GM23248 (cell line): ENCODE measurements around the gene NKAIN2. TPM values are rescaled to one million over a fixed set of nuclear protein-coding genes. Genes with fewer than 3 reads are reported as not detected.

ENCODE experiments used
- DNase-seq: peaks from one replicate; pipeline ENCODE4 v3.0.0-alpha.2; 2015
- H2AFZ ChIP-seq: fragments of 200-600 bp; sonication (generic); 2 replicates; pipeline ENCODE4 v1.6.1; 2016; ENCODE audit warnings: antibody characterized with exemption
- H3F3A ChIP-seq: fragments of 200-600 bp; sonication (generic); 2 replicates; pipeline ENCODE4 v1.6.1; 2016; ENCODE audit warnings: mild to moderate bottlenecking, antibody characterized with exemption, mixed run types; ENCODE audit not compliant: insufficient read depth
- H3K27ac ChIP-seq: fragments of 200-600 bp; sonication (generic); 2 replicates; pipeline ENCODE4 v1.5.1; 2016; ENCODE audit warnings: mild to moderate bottlenecking
- H3K27me3 ChIP-seq: fragments of 200-600 bp; sonication (generic); replicated peaks from 2 replicates; pipeline ENCODE4 v1.6.1; 2016; ENCODE audit warnings: mild to moderate bottlenecking; ENCODE audit not compliant: insufficient read depth
- H3K36me3 ChIP-seq: fragments of 200-600 bp; sonication (generic); 2 replicates; pipeline ENCODE4 v1.6.1; 2016; ENCODE audit warnings: low read depth, mild to moderate bottlenecking
- H3K4me1 ChIP-seq: fragments of 200-600 bp; sonication (generic); 2 replicates; pipeline ENCODE4 v1.6.1; 2016; ENCODE audit warnings: mild to moderate bottlenecking; ENCODE audit not compliant: insufficient read depth
- H3K4me2 ChIP-seq: fragments of 200-600 bp; sonication (generic); one replicate; pipeline ENCODE4 v1.6.1; 2016; ENCODE audit warnings: mild to moderate bottlenecking; ENCODE audit not compliant: unreplicated experiment
- H3K4me3 ChIP-seq: fragments of 200-600 bp; sonication (generic); 2 replicates; pipeline ENCODE4 v1.5.1; 2016; ENCODE audit warnings: mild to moderate bottlenecking
- H3K79me2 ChIP-seq: fragments of 200-600 bp; sonication (generic); 2 replicates; pipeline ENCODE4 v1.6.1; 2016; ENCODE audit warnings: mild to moderate bottlenecking; ENCODE audit not compliant: insufficient read depth
- H3K9ac ChIP-seq: fragments of 200-600 bp; sonication (generic); 2 replicates; pipeline ENCODE4 v1.6.1; 2016; ENCODE audit warnings: mild to moderate bottlenecking
- H3K9me2 ChIP-seq: fragments of 200-600 bp; sonication (generic); 2 replicates; pipeline ENCODE4 v1.6.1; 2016; ENCODE audit warnings: mixed run types, mild to moderate bottlenecking, moderate library complexity; ENCODE audit not compliant: insufficient read depth
- H3K9me3 ChIP-seq: fragments of 200-600 bp; sonication (generic); one replicate; pipeline ENCODE4 v1.6.1; 2017; ENCODE audit warnings: low read depth
- H4K20me1 ChIP-seq: fragments of 200-600 bp; sonication (generic); 2 replicates; pipeline ENCODE4 v1.6.0; 2016; ENCODE audit not compliant: insufficient read depth
- EZH2 ChIP-seq: fragments of 200-600 bp; sonication (generic); IDR thresholded peaks from 2 replicates; pipeline ENCODE4 v1.6.1; 2018; ENCODE audit warnings: antibody characterized with exemption, mild to moderate bottlenecking; ENCODE audit not compliant: insufficient read depth, poor library complexity, severe bottlenecking
- EZH2phosphoT487 ChIP-seq: fragments of 200-600 bp; sonication (generic); IDR thresholded peaks from 2 replicates; pipeline ENCODE4 v1.6.1; 2018; ENCODE audit warnings: antibody characterized with exemption, moderate library complexity, mild to moderate bottlenecking, low read depth; ENCODE audit not compliant: insufficient read depth
- whole genome bisulfite sequencing, 2 experiments: methylation state at CpG; one replicate each; pipeline ENCODE4 v1.1.6; 2015 to 2017; ENCODE audit warnings: low lambda C conversion rate in 2 of 2, low coverage in 1 of 2; ENCODE audit errors: missing lambda C conversion rate in 2 of 2; 5-methylcytosine and 5-hydroxymethylcytosine counted together
- in situ Hi-C: fragments of 300-500 bp; cut with MboI; formaldehyde crosslinking; loops from 2 replicates; pipeline ENCODE4 v1.15.0; 2020
- polyA plus RNA-seq: library from polyadenylated mRNA; unstranded; fragments of >200 nt; fragmentation: Nextera tagmentation; extraction: Ambion mirVana; gene quantifications from 2 replicates; pipeline ENCODE4 v1.2.1, GENCODE V29; 2016
- total RNA-seq: library from RNA; depleted of rRNA; stranded (reverse); fragments of >200 nt; shearing (Covaris generic); gene quantifications from 2 replicates; pipeline ENCODE4 v1.2.3, GENCODE V29; 2014

Gene NKAIN2
- total and polyA plus RNA-seq, 2 experiments from 2014 or later = not detected

DNA sequence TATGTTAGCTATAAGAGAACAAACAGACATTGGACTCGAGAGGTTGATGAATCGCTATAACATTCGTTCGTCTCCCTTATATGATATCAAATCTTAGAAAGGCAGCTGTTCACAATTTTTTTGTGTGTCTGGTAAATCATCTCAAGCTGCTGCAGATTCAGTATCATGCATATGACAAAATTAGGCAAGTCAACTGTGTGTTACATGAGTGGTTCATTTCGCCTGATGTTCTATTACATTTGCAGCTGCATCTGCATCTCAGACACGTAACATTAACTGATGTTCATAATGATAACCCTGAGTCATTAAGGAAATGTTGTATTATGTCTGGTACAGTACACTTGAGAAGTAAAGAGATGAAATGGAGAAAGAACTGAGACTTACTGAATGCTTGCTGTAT is 92.1 kb downstream of the NKAIN2 start:
- Histone ChIP-seq H3F3A (no peaks in the 10 kb centered on the region), H3K9ac (no peak overlapping the region), H3K9me2 (no peaks in the 10 kb centered on the region), H3K4me3 (no peak overlapping the region), H3K79me2 (no peaks in the 10 kb centered on the region), H4K20me1 (no peaks in the 10 kb centered on the region), H3K9me3 (no peaks in the 10 kb centered on the region), H3K4me2 (no peak overlapping the region), H3K27ac (no peak overlapping the region), H3K36me3 (no peaks in the 10 kb centered on the region), H2AFZ (no peak overlapping the region), H3K27me3 (no peaks in the 10 kb centered on the region), H3K4me1 (no peaks in the 10 kb centered on the region)
- in situ Hi-C loops = no loop called here
- no peak for DNase-seq
- TF ChIP-seq EZH2 (no peak), EZH2phosphoT487 (no peak)
- WGBS, 2 experiments = 8% methylated on average over 6 of the region's 6 CpGs

DNA sequence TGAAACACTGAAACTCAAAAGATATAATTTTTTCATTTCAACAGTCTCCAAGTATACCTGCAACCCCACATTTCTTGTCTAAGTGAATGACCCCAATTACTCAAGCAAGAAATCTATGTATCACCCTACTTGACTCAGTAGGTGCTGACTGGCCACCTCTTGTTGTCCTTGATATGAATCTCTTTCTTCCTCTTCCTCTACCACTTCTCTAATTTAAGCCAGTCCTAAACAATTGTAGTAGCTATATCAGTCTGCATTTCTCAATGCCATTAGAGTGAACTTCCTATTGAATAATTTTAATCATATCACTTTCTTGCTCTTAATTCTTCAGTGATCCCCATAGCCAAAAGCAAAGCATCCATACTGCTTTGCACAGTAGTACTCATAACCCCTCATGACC is 93.2 kb downstream of the NKAIN2 start:
- Histone ChIP-seq H3K27ac (no peak overlapping the region), H3K4me1 (no peaks in the 10 kb centered on the region), H4K20me1 (no peaks in the 10 kb centered on the region), H3K79me2 (no peaks in the 10 kb centered on the region), H3K4me2 (no peak overlapping the region), H3K9me3 (no peaks in the 10 kb centered on the region), H3K4me3 (no peak overlapping the region), H3F3A (no peaks in the 10 kb centered on the region), H3K9me2 (no peaks in the 10 kb centered on the region), H2AFZ (no peak overlapping the region), H3K9ac (no peak overlapping the region), H3K36me3 (no peaks in the 10 kb centered on the region), H3K27me3 (no peaks in the 10 kb centered on the region)
- DNase-seq = no peak
- TF ChIP-seq EZH2phosphoT487 (no peak), EZH2 (no peak)
- in situ Hi-C loops = no loop called here

DNA sequence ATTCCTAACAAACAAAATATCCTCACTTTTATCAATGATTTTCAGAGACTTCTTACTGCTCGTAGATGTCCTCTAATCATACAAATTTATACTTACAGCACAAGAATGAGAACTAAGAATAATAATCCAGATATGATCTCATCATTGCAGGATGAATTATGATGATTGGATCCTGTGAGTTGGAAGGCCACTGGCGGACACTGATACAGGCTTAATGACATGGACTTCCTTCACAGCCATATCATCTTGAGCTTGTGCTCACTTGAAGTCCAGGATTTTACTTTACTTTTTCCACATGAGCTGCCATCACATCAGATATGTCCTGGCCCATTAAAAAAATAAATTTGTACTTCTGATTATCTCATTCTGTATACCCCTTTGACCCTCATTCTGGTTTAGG is 94.3 kb downstream of the NKAIN2 start:
- Histone ChIP-seq H3K36me3 (no peaks in the 10 kb centered on the region), H2AFZ (no peak overlapping the region), H3F3A (no peaks in the 10 kb centered on the region), H3K9me2 (no peaks in the 10 kb centered on the region), H3K9ac (no peak overlapping the region), H3K4me2 (no peak overlapping the region), H3K4me3 (no peak overlapping the region), H3K27me3 (no peaks in the 10 kb centered on the region), H4K20me1 (no peaks in the 10 kb centered on the region), H3K4me1 (no peaks in the 10 kb centered on the region), H3K27ac (no peak overlapping the region), H3K79me2 (no peaks in the 10 kb centered on the region), H3K9me3 (no peaks in the 10 kb centered on the region)
- in situ Hi-C loops = no loop called here
- 31 to 42% methylated on average over 2 of the region's 2 CpGs for WGBS, 2 experiments
- no peak for TF ChIP-seq EZH2phosphoT487
- TF ChIP-seq EZH2 = no peak
- no peak for DNase-seq

DNA sequence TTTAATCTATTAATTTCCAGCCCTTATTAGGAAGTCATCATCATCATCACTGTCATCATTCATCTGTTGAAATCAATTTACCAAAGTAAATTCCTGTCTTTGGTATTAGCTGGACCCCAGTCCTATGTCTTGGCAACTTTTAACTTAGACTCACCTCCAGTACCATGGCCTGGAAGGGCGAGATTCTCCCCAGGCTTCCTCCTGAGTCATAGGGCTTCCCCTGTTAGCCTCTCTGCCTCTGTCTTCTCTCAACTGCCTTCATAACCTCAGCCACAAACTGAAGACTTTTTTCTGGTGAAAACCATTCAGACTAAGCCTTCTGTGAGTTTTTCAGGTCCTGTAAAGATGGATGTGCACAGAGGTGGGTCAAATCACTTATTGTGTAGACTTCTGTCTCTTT is 95.0 kb downstream of the NKAIN2 start:
- no peaks in the 10 kb centered on the region for H3K9me2 ChIP-seq
- no peak for DNase-seq
- H3K36me3 ChIP-seq = no peaks in the 10 kb centered on the region
- H2AFZ ChIP-seq = no peak overlapping the region
- WGBS, 2 experiments = 0 to 9% methylated on average over 1 of the region's 1 CpG
- no peaks in the 10 kb centered on the region for H3K4me1 ChIP-seq
- no peaks in the 10 kb centered on the region for H3K9me3 ChIP-seq
- H3F3A ChIP-seq = no peaks in the 10 kb centered on the region
- no peaks in the 10 kb centered on the region for H3K79me2 ChIP-seq
- no peak overlapping the region for H3K4me2 ChIP-seq
- no peak overlapping the region for H3K9ac ChIP-seq
- no peak for TF ChIP-seq EZH2
- no peak for TF ChIP-seq EZH2phosphoT487
- H4K20me1 ChIP-seq = no peaks in the 10 kb centered on the region
- no peak overlapping the region for H3K4me3 ChIP-seq
- no peaks in the 10 kb centered on the region for H3K27me3 ChIP-seq
- in situ Hi-C loops = no loop called here
- H3K27ac ChIP-seq = no peak overlapping the region

DNA sequence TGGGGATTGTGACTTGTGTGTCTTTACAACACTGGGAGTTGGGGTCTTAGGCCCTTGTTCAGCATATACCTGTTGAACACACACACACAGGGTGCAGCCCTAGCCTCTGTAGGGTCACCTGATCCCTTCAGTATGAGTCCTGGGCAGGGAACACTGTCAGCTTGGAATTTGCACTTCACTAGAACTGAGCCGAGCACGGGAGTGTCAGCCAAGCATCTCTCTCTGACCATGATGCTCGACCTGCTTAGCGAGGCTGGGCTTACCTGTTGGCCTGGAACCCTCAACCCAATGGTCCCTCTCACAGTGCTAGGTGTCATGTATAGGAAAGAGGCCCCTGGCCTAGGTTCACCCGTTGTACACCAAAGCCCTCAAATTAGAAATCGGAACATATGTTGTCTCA is 96.1 kb downstream of the NKAIN2 start:
- in situ Hi-C loops = no loop called here
- H3K36me3 ChIP-seq = no peaks in the 10 kb centered on the region
- no peaks in the 10 kb centered on the region for H3K9me3 ChIP-seq
- no peak overlapping the region for H3K9ac ChIP-seq
- H4K20me1 ChIP-seq = no peaks in the 10 kb centered on the region
- H3K27ac ChIP-seq = no peak overlapping the region
- H3F3A ChIP-seq = no peaks in the 10 kb centered on the region
- H2AFZ ChIP-seq = no peak overlapping the region
- H3K9me2 ChIP-seq = no peaks in the 10 kb centered on the region
- no peak for DNase-seq
- H3K27me3 ChIP-seq = no peaks in the 10 kb centered on the region
- H3K4me2 ChIP-seq = no peak overlapping the region
- H3K4me1 ChIP-seq = no peaks in the 10 kb centered on the region
- no peak for TF ChIP-seq EZH2phosphoT487
- TF ChIP-seq EZH2 = no peak
- no peaks in the 10 kb centered on the region for H3K79me2 ChIP-seq
- H3K4me3 ChIP-seq = no peak overlapping the region
- 54 to 55% methylated on average over 6 of the region's 6 CpGs for WGBS, 2 experiments
